Dermis blood vessel endothelial cell (primary cell): Measurements from ENCODE around the gene CCDC102A. TPM values are rescaled to one million over a fixed set of nuclear protein-coding genes. Genes with fewer than 3 reads are reported as not detected.
A peak's percentile ranks its signal among the peaks of the same experiment; 100 is the strongest.
"Not testable (repeated sequence)": the region's sequence is repeated elsewhere in the genome, so short reads cannot be mapped to it uniquely, and the experiment has no call there.

Experiments used
- DNase-seq: peaks from one replicate; pipeline ENCODE4 v3.0.0; 2010
- total RNA-seq: library from RNA; depleted of rRNA; stranded (reverse); fragments of >200 nt; gene quantifications from 2 replicates; pipeline ENCODE4 v1.2.3, GENCODE V29; 2014

Gene CCDC102A
- total RNA-seq, 1 donor from 2014 or later, result 25.5 TPM

- DNase-seq, result not testable (repeated sequence)
Measured at GRCh38 chr16:57499941-57500340, 36.4 kb downstream of the CCDC102A start.

DNA sequence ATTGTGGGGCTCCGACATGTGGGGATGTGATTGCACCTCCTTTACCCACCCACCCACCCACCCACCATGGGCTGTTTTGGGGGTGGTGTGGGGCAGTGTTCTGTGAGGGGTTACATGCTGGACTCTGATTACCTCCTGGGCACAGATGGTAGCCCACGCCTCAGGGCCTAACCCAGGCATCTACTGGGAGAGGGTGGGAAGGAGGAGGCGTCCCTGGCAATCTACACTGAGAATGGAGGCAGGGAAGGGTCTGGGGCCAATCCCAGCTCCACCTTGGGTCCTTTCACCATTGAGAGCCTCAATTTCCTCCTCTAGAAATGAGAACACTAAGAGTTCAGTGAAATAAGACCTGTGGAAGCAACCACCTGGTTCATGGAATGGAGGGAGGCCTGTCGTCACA, 38.3 kb downstream of the CCDC102A start:
- DNase-seq, result no peak

DNA sequence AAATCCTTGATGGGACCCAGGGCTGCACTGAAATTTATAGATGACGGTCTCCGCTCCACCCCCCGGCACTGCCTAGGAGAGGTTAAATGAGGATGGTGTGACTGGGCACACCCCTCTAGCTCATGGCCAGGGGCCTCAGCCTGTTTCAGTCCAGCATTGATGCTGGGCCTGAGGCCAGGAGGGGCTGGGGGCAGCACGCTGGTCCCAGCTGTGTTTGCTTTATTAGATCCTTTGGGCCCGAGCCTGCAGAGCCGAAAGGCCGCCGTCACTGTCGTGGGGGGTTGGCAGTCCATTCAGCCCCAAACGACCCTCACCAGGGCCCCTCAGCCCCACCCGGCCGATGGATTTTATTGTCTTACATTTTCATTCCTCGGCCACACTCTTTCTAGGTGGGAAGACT, 39.2 kb downstream of the CCDC102A start:
- DNase-seq, result no peak

GRCh38 chr16:57493767-57494166, 42.6 kb downstream of the CCDC102A start:
- no peak for DNase-seq

DNA sequence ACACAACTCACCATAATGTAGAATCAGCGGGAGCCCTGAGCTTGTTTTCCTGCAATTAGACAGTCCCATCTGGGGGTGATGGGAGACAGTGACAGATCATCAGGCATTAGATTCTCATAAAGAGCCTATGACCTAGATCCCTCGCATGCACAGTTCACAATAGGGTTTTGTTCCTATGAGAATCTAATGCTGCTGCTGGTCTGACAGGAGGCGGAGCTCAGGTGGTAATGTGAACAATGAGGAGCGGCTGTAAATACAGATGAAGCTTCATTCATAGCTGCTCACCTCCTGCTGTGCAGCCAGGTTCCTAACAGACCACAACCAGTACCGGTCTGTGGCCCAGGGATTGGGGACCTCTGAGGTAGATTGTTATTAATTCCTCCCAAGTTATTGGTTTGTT, 47.1 kb downstream of the CCDC102A start:
- no peak for DNase-seq

DNA sequence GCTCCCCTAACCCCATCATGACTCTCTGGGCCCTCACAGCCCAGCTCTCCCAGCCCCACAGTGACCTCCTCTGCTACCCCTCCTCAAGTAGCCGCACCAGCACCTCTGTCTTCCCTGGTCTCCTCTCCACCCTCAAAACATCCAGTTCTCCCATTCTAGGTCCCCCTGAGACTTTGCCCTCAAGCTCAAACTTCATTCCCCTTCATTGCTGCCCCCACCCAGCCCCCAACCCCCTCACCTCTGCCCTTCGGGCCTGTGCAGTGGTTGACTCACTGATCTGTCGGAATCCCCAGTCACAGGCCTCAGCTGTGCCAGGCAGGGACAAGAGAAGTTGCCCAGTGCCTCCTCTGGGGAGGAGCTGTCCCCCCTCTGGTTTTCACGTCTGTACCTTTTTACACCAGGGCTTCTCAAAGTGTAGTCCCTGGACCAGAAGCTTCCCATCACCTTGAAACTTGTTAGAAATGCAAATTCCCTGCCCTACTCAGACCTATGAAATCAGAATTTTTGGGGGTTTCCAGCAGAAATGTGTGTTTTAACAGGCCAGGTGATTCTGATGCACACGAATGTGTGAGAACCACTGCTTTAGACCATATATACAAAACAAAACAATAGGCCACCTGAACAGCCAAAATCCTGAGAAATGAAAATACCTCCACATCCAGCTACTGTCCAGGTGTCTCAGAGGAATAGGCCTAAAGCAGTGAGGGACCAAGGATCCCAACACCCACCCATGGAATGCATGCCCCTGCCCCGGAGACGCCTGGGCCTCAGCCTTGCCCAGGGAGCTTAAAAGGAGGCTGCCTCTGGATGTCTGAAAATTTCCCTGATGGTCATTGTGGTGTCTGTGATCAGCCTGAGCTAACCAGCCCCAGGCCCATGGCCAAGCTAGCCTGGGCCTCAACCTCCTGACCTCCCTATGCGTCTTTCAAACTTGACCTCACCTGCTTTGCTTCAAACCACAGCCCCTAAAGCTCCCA, 49.2 kb downstream of the CCDC102A start:
- no peak for DNase-seq

DNA sequence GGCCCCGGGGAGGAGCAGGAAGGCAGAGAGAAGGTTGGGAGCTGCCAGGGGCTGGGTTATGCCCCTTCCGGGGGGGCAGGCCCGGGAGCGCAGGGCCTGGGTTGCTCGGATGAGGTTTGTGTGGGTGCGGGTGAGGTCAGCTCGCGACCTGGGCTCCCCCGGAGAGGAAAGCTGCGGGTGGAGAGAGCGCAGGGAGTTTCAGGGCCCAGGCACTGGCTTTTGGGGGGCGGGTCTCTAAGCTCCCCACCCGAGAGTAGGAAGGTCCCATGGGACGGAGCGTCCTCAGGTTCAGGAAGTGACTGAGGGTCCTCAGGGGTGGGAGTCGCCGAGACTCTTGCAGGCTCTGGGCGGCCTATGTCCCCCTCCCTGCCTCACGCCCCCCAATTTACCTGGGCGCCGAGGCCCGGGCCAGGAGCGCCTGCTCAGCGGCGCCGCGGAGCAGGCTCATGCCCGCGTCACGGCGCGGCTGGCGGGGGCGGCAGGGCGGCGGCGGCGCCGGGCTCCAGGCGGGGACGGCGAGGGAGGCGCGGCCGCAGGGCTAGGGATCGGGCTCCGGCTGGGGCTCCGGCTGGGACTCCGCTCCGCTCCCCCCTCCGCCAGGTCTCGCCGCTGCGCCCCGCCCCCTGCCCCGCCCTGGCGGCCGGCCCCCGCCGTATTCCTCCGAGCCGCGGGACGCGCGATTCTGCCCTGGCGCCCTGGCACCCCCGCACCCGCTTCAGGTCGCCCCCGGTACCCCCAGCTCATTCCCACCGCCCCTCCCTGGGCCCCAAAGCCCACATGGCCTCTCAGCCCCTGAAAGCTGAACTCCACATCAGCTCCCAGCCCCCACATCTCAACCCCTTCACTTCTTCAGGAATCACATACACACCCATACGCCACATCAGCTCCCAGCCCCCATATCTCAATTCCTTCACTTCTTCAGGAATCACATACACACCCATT, 50.2 kb downstream of the CCDC102A start, which contains the start of gene DOK4:
Gene DOK4, minus strand, starts transcription at position 578 of the 942 bp plus-strand sequence. CDS start 6,986 bp downstream, outside the sequence.
- DNase-seq, result peak; percentile 64

- no peak for DNase-seq
Measured at GRCh38 chr16:57485091-57485915, 51.1 kb downstream of the CCDC102A start.

GRCh38 chr16:57484515-57485005, 51.8 kb downstream of the CCDC102A start:
- DNase-seq, result no peak

- DNase-seq, result no peak
Measured at GRCh38 chr16:57483725-57484514, 52.5 kb downstream of the CCDC102A start.

GRCh38 chr16:57482845-57483545, 53.4 kb downstream of the CCDC102A start:
- no peak for DNase-seq

- DNase-seq, result no peak
Measured at GRCh38 chr16:57481421-57481820, 55.0 kb downstream of the CCDC102A start.

DNA sequence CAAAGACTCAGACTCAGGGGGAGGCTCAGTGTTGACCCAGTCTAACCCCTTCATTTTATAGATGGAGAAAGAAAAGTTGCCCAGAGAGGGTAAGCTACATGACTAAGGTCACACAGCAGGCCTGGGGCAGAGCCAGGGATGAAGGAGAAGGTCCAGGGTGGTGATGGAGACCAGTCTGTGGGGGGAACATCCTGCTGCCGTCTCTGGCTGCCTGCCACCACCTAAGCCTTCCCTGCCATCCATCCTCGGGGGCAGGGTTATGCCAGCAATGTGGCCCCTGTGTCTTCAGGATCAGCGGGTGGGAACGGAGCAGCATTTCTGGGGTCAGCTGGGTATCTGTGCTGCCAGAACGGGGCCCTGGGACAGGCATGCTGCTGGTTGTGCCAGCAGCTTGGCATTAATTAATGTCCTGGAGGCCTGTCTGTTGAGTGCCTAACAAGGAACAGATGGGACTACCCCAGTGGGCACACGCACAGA, 55.6 kb downstream of the CCDC102A start:
- DNase-seq, result no peak

GRCh38 chr16:57479976-57480753, 56.2 kb downstream of the CCDC102A start:
- DNase-seq, result no peak

DNA sequence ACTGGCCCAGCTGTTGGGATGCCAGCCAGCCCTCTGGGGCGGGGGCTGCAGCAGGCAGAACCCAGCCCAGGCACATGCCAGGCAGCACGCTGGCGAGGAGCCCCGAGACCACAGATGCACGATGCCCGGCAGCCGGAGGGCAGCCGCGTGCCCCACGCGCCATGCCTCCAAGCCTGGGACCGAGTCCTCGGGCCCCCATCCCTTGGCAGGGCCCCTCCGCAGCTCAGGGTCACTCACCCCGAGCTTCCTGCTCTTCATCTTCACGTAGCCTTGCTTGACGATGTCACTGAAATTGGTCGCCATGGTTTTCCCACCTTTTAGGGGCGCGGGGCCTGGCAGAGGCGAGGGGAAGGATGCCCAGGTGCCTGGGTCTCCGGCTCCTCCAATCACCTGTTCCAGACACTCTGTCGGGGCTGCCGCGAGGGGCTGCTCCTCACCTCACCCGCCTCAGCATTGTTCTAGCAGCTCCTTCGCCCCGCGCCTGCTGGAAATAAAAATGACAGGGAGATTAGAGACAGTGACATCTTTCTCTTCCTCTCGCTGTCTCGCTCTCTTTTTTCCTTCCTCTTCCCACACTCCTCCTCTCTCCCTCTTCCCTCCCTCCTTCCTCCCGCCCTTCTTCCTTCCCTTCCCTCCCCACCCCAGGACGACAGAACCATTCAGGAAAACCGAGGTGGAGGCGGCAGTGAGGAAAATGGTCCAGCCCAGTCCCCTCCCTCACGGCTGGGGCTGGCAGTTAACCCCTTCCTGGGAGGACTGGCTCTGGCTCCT, 57.0 kb downstream of the CCDC102A start:
- peak; percentile 26 for DNase-seq

- DNase-seq, result no peak
Measured at GRCh38 chr16:57478396-57479204, 57.8 kb downstream of the CCDC102A start.

- no peak for DNase-seq
Measured at GRCh38 chr16:57477531-57478202, 58.7 kb downstream of the CCDC102A start.
